Lower lobe of right lung (tissue), 2 donors: ENCODE data around the gene LEPROT. TPM values are rescaled to one million over a fixed set of nuclear protein-coding genes. Genes with fewer than 3 reads are reported as not detected.

Experiments
- ATAC-seq, 2 donors: fragments of 200-7000 bp; cut with Tn5 transposase; one replicate each; pipeline ENCODE4 v1.9.1; 2020 to 2022; ENCODE audit warnings: mild to moderate bottlenecking in 2 of 2, moderate library complexity in 2 of 2
- DNase-seq: peaks from one replicate; pipeline ENCODE4 v3.0.0-alpha.2; 2020
- H3K27ac ChIP-seq: fragments of 200-600 bp; one replicate; pipeline ENCODE4 v1.8.0; 2022
- H3K27me3 ChIP-seq: fragments of 200-600 bp; one replicate; pipeline ENCODE4 v1.8.0; 2022; ENCODE audit warnings: low read depth
- H3K36me3 ChIP-seq: fragments of 200-600 bp; one replicate; pipeline ENCODE4 v1.8.0; 2022; ENCODE audit warnings: mild to moderate bottlenecking
- H3K4me1 ChIP-seq: fragments of 200-600 bp; one replicate; pipeline ENCODE4 v1.8.0; 2022
- H3K4me3 ChIP-seq: fragments of 200-600 bp; one replicate; pipeline ENCODE4 v1.8.0; 2022; ENCODE audit warnings: mild to moderate bottlenecking
- H3K9me3 ChIP-seq: fragments of 200-600 bp; one replicate; pipeline ENCODE4 v1.8.0; 2022
- intact Hi-C: fragments of 100-400 bp; cut with DNase I; formaldehyde crosslinking; loops from one replicate; pipeline ENCODE4 v1.11.0; 2022
- total RNA-seq: library from RNA; stranded (reverse); fragmentation: NEBNext Ultra II Directional; extraction: Animal tissue kit (Norgen Biotek cat#: 25700); gene quantifications from one replicate; pipeline ENCODE4 v1.2.1, GENCODE V29; 2021
- TF ChIP-seq, protein P1 (sequence below): fragments of 200-600 bp; IDR thresholded peaks from one replicate; pipeline ENCODE4 v1.8.0; 2022; ENCODE audit warnings: antibody characterized with exemption, mild to moderate bottlenecking
- donor health status: DM: no; HTN: yes; CAD: no; lungs with severe emphysema.

LEPROT gene
- total RNA-seq, 1 donor from 2014 or later: 96.6 TPM

DNA sequence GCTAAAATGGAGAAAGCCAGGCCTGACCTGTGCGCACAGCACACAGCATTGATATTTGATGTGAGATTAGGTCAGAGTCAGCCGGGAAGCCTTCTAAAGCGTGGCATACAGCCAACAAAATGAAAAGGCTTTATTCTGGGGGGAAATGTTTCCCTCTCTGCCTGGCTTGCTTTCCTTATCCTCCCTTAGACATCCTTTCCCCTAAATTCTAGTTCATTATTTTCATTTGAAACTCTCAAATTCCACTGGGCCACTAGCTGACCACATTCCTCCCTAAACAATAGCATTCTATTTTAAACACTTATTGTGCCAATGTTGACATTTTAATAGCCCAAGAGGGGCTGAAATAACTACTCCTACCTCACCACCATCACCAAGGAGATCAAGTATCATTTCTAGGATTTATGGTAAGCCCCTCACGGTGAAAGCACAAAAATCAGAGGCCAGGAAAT, 49.4 kb downstream of the LEPROT start:
- H3K4me3 ChIP-seq: no peak overlapping the region
- TF ChIP-seq, protein P1, sequence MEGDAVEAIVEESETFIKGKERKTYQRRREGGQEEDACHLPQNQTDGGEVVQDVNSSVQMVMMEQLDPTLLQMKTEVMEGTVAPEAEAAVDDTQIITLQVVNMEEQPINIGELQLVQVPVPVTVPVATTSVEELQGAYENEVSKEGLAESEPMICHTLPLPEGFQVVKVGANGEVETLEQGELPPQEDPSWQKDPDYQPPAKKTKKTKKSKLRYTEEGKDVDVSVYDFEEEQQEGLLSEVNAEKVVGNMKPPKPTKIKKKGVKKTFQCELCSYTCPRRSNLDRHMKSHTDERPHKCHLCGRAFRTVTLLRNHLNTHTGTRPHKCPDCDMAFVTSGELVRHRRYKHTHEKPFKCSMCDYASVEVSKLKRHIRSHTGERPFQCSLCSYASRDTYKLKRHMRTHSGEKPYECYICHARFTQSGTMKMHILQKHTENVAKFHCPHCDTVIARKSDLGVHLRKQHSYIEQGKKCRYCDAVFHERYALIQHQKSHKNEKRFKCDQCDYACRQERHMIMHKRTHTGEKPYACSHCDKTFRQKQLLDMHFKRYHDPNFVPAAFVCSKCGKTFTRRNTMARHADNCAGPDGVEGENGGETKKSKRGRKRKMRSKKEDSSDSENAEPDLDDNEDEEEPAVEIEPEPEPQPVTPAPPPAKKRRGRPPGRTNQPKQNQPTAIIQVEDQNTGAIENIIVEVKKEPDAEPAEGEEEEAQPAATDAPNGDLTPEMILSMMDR: no peak
- intact Hi-C loops: no loop called here
- ATAC-seq (no peak), DNase-seq (no peak)
- no peaks in the 10 kb centered on the region for H3K9me3 ChIP-seq
- H3K27me3 ChIP-seq: no peaks in the 10 kb centered on the region
- H3K36me3 ChIP-seq: no peaks in the 10 kb centered on the region
- H3K27ac ChIP-seq: peak overlapping the region; percentile 22
- peaks cover 11% of the 10 kb centered on the region for H3K4me1 ChIP-seq

DNA sequence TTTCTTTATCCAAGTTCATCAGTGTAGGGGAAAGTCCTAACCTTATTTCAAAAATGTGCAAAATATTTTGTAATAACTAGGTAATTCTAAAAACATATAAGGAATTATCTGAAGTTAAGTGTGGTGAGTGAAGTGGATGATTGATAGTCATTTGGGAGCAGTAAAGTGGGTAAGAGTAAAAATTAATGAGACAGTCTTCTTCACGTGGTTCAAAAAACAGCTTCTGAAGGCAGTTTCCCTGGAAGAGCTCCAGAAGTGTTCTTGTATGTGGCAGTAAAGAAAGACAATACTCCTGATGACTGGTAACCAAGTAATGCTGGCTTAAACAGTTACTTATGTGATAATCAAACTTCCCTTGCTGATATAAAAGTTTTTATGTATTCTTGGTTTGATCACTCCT, 50.3 kb downstream of the LEPROT start:
- TF ChIP-seq, protein P1: no peak
- ATAC-seq (no peak), DNase-seq (no peak)
- Histone ChIP-seq H3K4me1 (peaks cover 11% of the 10 kb centered on the region), H3K9me3 (no peaks in the 10 kb centered on the region), H3K27me3 (no peaks in the 10 kb centered on the region), H3K36me3 (no peaks in the 10 kb centered on the region), H3K27ac (no peak overlapping the region), H3K4me3 (no peak overlapping the region)
- intact Hi-C loops: no loop called here

DNA sequence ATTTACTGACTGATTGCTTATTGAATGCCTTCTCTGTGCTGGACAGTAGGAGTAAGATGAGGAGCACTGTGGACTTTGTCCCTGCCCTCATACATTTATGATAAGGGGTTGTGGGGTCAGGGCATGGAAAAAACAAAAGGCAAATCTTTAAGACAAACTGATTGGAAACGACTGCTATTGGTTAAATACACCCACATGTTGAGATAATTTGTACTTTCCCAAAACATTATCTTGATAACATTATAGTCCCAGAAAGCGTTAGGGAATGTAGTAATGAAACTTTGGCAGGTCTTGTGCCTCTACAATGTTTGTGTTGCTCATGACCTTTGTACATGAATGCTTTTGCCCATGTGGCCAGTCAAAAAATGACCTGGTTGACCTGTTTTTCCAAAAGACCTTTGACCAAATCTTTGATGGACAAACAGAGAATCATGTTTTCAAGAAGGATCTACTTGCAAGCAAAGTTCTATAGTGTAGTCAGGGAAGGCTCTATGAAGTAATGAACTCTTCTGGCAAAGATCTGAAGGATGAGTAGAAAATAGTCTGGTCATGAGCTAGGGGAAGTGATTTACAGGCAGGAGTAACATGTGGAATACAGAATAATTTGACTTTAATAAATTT, 50.9 kb downstream of the LEPROT start:
- Histone ChIP-seq H3K27ac (no peak overlapping the region), H3K9me3 (no peaks in the 10 kb centered on the region), H3K27me3 (no peaks in the 10 kb centered on the region), H3K36me3 (no peaks in the 10 kb centered on the region), H3K4me3 (no peak overlapping the region), H3K4me1 (peaks cover 11% of the 10 kb centered on the region)
- DNase-seq (no peak), ATAC-seq (no peak)
- TF ChIP-seq, protein P1: no peak
- intact Hi-C loops: no loop called here

DNA sequence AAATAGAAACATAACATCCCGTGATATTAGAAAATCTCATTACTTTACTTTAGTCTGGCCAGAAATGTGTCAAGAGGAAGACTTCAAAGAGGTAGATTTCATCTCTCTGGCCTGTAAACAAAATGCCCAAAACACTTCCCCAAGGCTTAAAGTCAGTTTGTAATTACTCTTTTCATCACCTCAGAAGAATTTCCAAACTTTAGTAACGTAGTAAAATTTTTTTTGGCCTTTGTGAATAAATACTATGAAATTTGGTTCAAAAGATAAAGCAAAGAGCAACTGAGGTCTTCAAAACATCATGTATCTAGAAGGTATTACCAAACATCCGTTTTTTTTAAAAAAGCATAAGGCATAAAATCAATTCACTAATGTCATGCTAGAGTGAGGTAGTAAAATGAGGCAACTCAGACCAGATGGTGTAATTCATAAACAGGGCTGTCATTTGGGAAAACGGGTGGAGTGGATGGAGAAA, 51.4 kb downstream of the LEPROT start:
- no peak for DNase-seq
- TF ChIP-seq, protein P1: no peak
- intact Hi-C loops: no loop called here

DNA sequence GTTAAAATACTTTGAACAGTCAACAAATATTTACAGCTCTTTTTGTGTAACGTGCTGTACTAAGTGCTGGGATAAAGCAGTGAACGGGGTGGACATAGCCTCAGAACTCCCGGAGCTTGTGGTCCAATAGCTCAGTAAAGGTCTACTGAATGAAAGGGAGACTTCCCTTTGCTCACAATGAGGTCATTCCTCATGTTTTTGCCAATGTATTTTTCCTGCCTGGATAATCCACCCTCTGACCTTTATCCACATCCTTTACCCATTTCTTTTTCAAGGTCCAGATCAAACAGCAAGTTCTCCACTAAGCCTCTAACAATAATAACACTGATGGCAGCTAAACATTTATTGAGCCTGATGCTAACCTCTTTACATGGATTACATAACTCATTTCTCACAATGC, 55.9 kb downstream of the LEPROT start:
- intact Hi-C loops: no loop called here
- H3K4me1 ChIP-seq: no peaks in the 10 kb centered on the region
- TF ChIP-seq, protein P1: no peak
- ATAC-seq: no peak
- H3K36me3 ChIP-seq: no peaks in the 10 kb centered on the region
- no peak overlapping the region for H3K4me3 ChIP-seq
- no peak overlapping the region for H3K27ac ChIP-seq
- H3K27me3 ChIP-seq: no peaks in the 10 kb centered on the region
- no peak for DNase-seq
- no peaks in the 10 kb centered on the region for H3K9me3 ChIP-seq

More for the DNA sequence above, 51.4 kb downstream of the LEPROT start:
- Histone ChIP-seq H3K36me3 (no peaks in the 10 kb centered on the region), H3K27me3 (no peaks in the 10 kb centered on the region), H3K4me1 (peaks cover 11% of the 10 kb centered on the region), H3K9me3 (no peaks in the 10 kb centered on the region), H3K4me3 (no peak overlapping the region), H3K27ac (no peak overlapping the region)
- peak in 1 of 2 donors; percentile 26 for ATAC-seq
